ENCODE data around the gene PHF12.

PHF12 gene

DNA sequence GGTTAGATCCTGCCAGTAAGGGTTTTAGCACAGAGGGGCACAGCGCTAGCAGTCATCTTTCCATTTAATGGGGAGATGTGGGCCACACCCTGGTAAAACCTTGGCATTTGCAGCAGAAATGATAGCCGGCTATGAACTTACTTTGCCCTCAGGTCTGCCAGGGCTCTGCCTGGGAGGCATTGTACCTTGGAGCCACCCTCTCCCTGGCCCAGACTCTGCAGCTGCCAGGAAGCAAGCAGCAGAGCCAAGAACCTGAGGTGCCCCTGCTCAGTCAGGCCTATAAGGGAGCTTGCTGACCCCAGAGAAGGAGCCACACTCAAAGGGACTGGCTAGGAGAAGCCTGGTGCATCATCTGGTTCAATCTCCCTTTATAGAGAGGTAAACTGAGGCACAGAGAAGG is 23.7 kb upstream of the PHF12 start:
- no peak for DNase-seq

DNA sequence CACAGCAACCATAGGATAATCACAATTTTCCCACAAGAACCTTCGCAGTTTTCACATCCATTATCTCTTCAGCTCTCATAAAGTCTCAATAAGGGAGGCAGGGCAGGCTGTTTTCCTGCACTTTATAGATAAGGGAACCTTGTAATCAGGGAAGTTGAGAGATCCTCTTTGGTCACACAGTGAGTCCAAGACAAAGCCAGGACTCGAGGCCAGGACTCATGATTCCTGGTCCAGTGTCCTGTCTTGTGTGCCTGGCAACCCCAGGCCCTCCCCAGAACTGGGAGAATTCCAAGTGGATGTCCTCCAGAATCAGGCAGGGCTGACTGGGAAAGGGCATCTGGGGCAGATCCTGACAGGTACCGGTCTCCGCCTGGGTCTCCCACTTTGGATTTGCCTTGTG is 23.1 kb upstream of the PHF12 start:
- no peak for DNase-seq

DNA sequence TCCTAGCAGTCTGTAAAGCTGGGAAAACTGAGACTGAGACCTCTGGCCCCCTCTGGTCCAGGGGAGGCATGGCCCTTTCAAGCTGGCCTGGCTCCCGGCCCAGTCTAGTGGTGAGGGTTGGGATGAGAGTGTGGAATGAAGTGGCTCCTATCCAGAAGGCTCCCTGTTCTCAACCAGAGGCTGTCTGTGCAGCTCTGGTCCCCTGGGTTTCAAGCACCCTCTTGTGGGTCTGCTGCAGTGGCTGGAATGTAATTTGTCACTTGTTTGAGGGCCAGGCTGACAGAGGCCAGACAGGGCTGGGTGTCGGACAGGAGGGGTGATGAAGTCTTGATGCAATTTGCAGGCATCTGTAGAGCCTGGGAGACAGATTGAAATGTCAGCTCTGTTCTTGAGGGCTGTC is 22.1 kb upstream of the PHF12 start:
- no peak for DNase-seq

DNA sequence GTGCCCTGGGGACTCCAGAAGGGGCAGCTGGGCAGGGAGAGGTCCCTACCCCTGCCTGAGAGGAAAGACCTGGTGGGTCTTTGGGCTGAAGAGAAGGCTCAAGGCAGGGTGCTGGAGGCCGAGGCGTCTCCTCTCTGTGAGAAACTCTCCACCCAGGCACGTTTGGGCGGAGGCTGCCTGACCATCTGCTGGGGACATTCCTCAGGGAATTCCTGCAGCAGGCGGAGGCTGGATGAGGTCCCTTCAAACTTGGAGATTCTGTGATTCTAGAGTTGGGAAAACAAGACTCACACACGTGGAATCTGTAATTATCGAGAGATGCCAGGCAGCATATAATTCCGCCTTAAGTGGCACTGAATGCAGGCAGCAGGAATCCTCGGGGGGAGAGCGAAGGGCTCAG is 21.1 kb upstream of the PHF12 start:
- no peak for DNase-seq

DNA sequence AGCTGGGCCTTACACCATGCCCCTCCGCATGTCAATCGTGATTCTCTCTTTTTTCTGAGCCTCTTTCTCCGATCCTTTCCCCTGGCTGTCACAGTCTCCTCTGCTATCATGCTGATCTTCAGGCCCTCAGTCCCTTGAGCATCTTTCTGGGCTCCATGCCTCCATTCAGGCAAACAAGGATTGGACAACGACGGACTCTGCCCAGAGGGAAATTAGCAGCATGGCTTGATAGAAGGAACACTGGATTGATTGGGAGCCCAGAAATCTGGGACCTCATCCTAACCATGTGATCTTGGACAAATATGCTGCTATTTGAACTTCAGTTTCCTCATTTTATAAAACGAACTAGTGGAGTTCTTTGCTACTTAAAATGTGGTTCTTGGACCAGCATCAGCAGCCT is 19.6 kb upstream of the PHF12 start:
- DNase-seq = no peak

DNA sequence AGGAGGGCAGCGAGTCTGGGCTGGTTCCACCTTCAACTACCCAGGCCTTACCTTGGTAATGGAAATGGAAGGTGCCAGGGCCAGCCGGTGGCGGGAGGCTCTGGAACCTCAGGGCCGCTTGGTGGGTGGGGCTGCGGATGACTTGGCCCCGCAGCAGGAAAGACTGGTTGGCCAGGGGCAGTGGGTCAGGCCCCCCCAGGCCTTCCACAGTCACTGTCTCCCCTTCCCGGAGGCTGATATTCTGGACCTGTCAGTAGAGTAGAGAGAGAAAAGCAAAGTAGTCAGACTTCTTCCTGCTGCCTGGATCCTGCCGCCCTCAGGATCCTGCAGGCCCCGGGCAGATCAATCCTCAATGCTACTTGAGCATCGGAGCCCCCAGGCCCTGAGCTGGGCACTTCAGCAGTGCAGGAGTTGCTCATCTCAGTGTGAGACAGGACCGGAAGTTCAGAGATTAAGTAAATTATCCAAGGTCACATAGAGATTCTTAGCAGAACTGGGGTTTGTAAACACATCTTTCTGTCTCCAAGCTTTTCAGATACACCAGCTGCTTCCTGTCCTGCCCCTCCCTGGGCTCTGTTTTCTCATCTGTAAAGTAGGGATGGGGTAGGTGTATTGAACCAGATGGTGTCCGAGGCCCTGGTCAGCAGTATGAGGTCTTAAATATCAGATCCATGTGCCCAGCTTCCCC is 18.5 kb upstream of the PHF12 start:
- DNase-seq = no peak

DNA sequence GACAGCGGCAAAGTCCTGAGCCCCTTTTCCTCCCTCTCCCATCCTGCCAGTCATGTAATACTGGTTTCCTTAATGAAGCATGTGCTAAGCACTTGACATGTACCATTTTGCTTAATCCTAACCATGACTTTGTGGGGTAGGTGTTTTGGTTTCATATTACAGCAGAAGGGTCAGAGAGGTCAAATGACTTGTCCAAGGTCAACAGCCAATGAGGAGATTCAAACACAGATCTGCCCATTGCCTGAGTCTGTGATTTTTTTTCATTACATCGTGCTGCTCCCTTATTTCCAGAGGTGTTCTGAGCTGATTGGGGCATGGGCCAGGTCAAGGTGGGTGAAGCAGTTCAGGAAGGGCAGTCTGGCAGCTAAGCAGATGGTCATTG is 17.6 kb upstream of the PHF12 start:
- no peak for DNase-seq

DNA sequence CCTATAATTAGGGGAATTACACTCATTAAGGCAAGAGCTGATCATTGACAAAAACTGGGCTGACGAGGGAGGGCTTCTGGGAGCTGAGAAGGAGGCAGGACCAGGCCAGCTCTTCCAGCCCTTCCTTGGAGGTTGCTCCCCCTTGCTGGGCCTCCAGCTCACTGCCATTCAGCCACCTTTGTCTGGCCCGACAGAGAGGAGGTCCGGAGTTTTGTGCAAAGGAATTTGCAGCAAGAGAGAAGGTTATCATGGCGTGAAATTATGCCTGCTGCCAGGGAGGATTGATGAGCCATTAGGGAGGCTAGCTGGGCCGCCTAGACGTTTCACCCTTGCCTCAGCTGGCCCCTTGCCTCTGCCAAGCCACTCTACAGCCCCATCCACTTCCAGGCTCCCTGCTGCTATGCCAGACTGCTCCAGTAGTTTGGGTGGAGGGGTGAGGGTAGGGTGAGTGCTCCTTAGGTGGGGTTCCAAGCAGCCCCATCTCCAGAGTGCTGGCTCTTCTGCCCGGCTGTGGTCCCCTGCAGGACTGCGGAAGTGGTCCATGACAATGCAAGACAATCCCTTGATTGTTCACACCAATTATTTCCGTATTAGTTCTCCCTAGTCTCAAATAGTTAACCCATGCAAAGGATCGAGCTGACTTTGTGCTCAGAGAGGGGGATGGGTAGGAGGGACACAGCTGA is 17.1 kb upstream of the PHF12 start:
- no peak for DNase-seq

DNA sequence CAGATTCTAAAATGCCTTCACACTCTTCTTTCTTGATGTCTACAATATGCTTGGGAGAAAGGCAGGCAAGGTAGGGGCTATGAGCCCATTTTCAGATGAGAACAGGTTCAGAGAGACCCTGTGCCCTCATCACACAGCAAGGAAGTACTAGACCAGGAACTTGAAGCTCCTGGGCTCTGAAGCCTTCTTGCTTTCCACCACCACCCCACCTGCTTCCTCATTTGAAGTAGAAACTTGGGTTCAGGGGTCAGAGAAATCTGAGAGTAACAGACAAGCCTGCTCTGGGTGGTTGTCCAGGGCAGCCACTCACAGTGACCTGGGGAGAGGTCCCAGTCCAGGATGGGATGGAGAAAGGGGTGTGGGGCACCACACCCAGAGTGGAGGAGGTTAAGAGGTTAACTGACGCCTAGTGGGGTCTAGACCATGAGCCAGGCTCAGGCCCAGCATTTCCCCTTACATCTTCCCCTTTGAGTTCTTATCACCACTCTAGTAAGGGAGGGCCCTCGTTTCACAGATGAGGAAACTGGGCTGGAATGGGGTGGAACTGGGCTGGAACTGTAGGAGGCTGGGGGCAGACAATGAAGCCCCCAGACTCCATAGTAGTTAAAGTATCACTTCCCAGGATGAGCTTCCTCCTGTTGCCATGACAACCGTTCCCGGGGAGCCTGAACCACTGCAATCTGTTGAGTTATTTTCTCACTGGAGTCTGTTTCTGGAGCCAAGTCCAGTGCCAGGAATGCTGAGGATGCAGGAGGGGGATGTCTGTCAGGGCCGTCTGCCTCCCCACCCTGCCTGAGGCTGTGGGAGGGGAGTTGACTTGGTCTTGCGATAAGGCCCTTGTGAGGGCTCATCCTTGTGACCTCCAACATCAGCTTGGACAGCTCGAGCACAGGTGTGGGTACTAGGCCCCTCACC is 16.2 kb upstream of the PHF12 start:
- DNase-seq = no peak

DNA sequence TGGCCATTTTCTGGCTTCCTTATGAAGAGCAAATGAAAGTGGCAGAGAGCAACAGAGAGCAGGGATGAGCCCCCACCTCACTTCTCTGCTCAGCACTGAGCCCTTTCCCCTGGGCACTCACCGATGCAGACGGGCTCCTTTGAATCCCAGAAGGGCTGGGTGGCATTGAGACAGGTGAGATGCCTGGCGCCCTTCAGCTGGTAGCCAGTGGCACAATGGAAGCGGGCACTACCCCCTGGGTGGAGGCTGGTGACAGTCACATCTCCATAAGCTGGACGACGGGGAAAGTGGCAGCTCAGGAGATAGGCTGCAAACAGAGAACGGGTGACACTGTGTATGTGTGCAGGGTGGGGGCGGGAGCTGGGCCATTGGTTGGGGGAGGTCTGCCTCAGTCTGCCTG is 12.5 kb upstream of the PHF12 start:
- no peak for DNase-seq

DNA sequence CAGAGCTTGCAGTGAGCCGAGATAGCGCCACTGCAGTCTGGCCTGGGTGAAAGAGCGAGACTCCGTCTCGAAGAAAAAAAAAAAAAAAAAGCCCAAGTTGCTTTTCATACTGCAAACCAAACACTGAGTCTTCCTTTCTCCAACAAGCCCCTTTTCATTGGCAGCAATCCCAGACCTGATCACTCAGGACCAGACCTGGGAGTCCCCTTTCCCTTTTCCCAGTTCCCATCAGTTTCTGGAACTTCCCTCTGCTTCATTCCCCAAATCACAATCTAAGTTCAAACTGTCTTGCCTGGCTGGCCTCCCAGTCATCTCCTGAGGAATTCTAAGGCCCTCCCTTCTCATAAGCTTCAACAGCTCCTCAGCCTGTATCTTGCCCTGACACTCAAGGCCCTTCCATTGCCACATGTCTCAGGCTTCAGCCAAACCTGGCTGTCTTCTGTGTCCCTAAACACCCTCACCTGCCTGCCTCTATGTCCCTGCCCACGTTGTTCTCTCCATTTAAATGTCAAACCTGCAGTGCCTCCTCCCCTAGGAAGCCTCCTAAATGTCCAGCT is 11.8 kb upstream of the PHF12 start:
- no peak for DNase-seq

DNA sequence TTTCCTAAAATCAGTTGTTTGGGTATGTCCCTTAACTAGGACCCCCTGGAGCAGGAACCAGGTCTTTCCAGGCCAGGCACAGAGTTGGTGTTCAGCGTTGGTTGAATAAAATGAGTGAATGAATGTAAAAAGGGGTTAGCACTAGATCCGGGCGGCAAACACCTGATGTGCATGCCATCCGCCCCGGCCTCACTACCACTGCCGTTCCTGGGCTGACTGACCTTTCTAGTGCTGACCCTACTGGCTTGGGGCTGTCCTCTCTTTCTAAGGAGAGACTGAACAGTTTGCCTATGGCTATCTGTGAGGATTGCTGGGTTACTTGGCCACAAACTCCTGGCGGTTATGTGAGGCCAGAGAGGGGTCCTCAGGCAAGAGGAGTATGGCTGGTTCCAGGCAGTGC is 10.1 kb upstream of the PHF12 start:
- DNase-seq = no peak

DNA sequence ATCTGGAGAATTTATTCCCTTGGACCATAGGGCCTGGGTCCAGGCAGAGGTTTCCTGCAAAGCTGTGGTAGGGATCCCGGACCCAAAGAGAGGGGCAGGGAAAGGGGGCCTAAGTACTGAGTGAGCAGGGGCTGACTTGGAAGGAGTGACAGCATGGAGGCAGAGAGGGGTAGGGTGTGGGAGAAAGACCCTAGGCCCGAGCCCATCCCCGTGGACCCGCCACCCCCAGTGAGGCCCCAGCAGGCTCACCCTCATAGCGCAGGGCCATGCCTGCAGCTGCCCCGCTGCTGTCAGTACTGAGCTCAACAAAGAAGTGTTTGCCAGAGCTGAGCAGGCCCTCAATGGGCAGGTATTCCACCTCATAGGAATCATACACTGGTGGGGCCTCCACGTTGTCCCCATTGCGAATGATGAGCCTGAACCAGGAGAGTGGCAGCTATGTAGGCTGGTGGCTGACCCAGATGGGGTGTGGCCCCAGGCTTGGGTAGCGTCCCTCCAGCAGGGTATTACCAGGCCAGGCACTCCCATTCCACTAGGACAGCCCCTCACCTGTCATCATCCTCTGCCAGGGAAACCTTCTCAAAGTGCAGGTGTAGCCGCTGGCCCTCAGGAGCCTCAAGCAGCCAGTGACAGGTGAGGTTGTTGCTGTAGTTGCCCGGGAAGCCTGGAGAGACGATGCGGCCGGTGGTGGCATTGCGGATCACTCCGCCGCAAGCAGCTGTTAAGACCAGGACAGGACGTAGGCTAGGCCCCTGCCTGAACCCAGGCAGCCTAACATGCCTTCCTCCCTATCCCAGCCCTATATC is 9.1 kb upstream of the PHF12 start:
- DNase-seq = no peak

DNA sequence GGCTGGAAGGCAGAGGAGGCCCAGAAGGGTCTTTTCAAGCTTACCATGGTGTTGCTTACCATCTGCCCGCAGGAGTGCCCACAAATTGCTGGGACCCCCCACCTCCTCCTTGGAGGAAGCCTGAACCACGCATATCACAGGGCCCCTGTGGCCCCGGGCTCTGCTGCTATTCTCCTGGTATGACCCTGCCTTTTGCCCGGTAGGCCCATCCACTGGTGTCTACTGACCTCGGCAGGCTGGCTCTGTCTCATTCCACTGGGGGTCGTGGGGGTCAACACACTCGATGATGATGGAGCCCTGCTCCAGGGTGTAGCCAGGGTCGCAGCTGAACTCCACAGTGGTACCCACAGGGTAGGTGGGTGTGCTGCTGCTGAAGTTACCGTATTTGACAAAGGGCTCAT is 8.2 kb upstream of the PHF12 start:
- no peak for DNase-seq

DNA sequence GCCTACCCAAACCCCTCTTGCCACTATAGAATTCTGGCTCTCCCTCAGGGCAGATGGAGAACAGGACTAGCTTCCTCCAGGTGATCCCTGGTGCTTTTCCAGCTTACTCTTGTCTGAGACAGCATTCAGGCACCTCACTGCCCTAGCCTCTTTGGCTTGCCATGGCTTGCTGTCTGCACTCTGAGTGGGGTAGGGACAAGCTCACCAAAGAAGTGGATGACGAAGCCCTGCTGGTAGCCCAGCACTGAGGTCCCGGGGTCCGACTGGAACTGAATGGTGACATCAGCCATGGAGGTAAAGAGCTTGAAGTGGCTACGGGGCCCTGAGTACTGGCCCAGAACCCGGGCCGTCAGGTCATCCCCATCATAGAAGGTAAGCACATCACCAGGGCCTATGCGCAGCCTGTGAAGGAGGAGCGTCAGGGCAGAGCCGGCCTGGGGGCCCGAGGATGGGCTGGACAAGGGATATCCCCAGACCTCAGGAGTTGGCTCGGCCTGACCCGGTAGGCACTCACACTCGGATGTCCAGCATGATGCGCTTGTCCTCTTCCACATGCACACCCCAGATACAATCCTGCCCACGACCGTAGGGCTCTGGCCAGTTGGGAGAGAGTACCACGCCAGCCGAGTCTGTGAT is 7.6 kb upstream of the PHF12 start:
- no peak for DNase-seq

DNA sequence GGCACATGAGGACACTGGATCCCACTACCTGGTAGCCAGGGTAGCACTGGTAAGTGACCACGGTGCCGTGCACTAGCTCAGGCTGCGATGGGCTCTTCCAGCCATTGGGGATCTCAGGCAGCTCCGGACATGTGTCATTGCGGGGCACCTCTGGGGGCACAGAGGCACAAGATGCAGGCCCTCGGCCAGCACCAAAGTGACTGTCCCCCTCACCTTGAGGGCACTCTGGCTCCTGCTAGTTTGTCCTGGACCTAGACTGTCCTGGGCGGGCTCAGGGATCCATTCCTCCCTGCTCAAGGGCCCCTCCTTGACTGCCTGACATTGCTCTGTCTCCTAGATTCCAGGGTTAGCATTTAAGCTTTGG is 6.7 kb upstream of the PHF12 start:
- no peak for DNase-seq

DNA sequence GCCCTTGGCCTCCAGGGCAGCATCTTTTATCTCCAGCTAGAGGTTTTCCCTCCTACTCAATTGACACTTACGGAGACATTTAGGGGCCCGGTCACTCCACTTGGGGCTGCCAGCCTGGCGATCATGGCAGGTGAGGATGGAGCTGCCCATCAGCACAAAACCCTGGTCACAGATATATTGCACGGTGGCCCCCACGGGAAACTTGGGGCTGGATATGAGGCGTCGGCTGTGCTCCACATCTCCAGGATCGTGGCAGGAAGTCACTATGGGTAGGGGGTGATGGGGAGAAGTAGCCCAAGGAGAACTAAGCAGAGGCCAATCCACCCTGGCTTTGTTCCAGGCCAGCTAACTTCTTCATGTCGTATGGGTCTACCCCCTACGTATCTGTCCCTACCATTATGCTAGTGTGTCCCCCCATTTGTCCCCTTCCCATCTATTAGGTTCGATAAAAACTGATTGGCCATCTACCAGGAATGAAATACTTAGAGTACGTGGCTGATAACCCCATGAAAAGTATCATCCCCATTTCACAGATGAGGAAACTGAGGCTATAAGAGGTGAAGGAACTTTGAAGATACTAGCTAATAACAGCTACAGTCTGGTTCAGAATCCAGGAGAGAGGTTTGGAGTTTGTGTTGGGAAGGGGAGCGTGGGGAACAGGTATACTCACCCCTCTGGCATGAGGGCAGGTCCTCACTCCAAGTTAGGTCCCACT is 6.1 kb upstream of the PHF12 start:
- DNase-seq = no peak

DNA sequence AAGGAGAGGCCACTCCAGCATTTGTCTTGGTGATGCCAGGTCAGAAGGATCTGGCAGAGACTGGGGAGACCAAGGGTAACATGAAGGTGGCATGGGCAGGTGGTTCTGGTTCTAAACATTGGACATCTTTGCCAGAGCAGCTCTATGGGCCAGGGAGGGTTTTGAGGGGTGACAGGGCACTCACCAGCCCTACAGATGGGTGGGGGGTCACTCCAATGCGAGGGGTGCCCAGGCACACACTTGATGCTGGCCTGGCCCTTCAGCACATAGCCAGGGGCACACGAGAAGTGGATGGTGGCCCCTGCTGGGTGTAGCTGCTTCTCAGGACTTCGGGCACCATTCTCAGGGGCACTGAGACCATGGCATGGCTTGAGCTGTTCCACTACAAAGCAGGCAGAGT is 5.5 kb upstream of the PHF12 start:
- no peak for DNase-seq

DNA sequence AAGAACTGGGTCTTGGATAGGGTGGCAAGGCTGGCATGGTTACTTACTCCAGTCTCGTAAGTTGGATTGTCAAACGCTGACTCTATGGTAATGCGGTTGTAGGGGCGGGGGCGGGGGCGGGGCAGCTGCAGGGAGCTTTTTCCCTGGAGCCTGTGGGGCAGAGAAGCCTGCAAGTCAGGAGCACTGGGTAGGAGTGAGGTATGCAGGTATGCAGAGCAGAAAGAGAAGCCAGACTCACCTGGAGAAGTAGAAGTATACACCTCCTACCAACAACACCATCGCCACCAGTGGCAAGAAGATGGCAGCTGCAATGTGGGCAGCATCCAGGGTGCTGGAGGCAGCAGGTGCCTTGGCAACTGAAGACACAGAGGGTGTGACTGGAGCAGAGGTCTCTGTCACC is 4.8 kb upstream of the PHF12 start:
- DNase-seq = no peak

DNA sequence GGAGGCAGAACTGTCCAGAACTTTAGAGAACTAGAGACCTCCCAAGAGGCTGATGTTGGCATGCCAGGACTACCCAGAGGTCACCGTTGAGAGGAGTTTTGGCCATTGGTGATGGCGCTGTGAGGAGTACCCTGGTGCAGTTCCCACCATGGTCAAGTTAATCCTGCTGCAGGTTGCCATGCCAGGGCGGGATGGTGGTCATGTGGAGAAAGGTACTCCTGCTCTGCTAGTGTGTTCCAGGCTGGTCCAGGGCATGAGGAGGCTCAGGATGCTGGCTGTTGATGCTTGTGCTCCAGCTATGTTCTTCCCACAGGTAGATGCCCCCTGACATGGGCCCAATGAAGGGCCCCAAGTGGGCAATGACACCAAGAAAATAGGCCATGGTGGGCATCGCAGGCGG is 4.1 kb upstream of the PHF12 start:
- no peak for DNase-seq

DNA sequence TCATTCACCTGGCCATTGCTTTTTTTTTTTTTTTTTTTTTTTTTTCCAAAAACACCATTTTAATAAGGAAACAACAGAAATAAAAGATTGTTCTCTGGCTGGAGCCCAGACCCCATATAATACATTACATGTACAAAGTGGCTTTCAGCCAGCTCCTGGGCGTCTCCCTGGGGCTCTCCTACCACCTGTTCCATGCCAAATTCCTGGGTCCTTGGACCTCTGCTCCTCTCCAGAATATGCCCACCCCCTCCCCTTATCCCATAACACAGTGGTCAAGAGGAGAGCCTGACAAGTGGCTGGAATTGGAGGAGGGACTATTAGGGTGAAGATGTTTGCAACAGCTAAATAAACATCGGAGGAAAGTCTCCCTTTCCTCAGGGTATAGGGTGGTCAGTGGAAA is 3.6 kb upstream of the PHF12 start:
- DNase-seq = no peak
